ENCODE measurements around the gene RPH3AL.

RPH3AL gene

DNA sequence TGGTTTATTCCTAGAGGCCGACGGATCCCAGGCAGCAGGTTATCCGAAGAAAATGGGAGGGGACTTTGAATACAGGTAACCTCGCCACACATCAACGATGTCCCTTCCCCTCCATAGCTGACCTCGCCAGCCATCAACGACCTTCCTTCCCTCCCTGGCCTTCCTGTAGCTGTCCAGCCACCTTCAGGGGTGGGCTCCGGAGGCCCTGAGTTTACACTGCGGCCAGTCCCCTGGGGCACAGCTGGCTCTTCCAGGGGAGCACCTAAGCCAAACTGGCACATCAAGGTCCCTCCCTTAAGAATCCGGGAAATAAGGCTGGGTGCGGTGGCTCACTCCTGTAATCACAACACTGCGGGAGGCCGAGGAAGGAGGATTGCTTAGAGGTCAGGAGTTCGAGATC lies 10.1 kb upstream of the RPH3AL start:
- Histone ChIP-seq H3K79me2 (ENCODE audit: control insufficient read depth, insufficient read depth, low read length, unreplicated experiment) (no peaks in the 10 kb centered on the region), H3K4me1 (ENCODE audit: control insufficient read depth, insufficient read depth, low read length, unreplicated experiment) (no peaks in the 10 kb centered on the region), H3K27ac (ENCODE audit: low read depth, low read length) (no peak overlapping the region), H3K36me3 (ENCODE audit: insufficient read depth, low read length) (no peaks in the 10 kb centered on the region), H2AFZ (ENCODE audit: low read length, unreplicated experiment) (no peak overlapping the region), H3K27me3 (ENCODE audit: insufficient read depth, low read length) (no peaks in the 10 kb centered on the region), H3K4me3 (ENCODE audit: low read depth, low read length) (no peak overlapping the region)

DNA sequence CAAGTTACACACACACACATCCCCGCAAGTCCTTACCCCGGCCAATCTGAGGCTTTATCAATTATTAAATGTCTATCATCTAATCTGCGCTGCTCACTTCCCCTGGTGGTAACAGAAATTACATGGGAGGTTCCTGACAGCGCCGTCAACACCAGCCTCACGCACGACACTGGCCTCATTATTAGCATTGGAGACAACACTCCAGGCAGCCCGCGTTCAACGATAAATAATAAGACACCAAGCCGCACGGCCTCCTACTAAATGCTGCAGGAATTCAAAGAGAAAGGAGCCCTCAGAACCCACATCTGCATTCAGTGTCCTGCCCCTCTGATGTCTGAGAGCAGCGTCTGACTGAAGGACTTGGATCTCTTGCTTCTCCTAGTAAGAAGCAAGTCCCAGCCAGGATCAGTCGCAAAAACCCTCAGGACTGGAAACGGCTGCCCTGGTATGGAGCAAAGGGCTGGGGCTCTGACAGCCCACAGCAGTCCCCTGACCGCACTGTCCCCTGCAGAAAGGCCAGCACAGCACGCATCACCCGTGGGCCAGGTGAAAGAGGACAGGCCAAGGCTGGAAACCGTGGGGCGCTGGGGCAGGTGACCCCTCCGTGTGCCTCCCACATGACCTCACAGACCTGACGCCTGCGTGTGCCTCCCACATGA lies 7.6 kb upstream of the RPH3AL start:
- H3K27ac ChIP-seq (ENCODE audit: low read depth, low read length): no peak overlapping the region

DNA sequence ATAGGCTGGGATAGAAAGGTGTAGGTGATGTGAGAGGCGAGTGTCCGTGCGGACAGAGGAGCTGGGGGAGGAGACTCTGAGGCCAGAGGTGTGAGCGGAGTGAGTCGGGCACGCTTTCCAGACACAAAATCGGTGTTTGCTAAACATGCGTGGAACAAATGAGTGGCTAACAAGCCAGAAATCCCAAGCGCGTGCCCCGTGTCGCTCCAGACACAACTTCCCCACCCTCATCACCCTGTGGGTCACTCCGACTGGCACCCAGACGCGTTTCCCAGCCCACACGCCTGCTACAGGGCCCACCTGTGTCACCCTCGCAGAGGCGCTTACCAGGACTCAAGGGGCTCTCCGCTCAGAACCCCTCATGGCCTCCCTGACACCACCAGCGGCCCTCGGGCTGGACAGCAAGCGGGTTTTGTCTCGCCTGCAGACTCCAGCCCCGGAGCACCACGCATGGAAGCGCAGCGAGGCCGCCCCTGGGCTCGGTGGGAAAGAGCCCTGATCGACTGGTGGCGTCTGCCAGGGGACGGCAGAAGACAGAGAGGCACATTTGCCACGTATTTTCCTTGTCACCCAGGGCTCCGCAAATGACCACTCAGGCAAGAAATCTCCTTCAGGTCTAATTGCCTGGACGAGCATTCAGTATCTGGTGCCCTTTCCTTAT lies 6.0 kb upstream of the RPH3AL start:
- no peaks in the 10 kb centered on the region for H3K36me3 ChIP-seq (ENCODE audit: insufficient read depth, low read length)
- no peak overlapping the region for H2AFZ ChIP-seq (ENCODE audit: low read length, unreplicated experiment)
- H3K27ac ChIP-seq (ENCODE audit: low read depth, low read length): no peak overlapping the region
- H3K27me3 ChIP-seq (ENCODE audit: insufficient read depth, low read length): no peaks in the 10 kb centered on the region
- no peaks in the 10 kb centered on the region for H3K4me1 ChIP-seq (ENCODE audit: control insufficient read depth, insufficient read depth, low read length, unreplicated experiment)
- no peaks in the 10 kb centered on the region for H3K79me2 ChIP-seq (ENCODE audit: control insufficient read depth, insufficient read depth, low read length, unreplicated experiment)
- no peak overlapping the region for H3K4me3 ChIP-seq (ENCODE audit: low read depth, low read length)

More for the DNA sequence above, 7.6 kb upstream of the RPH3AL start:
- H3K4me1 ChIP-seq (ENCODE audit: control insufficient read depth, insufficient read depth, low read length, unreplicated experiment): no peaks in the 10 kb centered on the region
- H3K4me3 ChIP-seq (ENCODE audit: low read depth, low read length): no peak overlapping the region
- no peaks in the 10 kb centered on the region for H3K79me2 ChIP-seq (ENCODE audit: control insufficient read depth, insufficient read depth, low read length, unreplicated experiment)
- no peaks in the 10 kb centered on the region for H3K27me3 ChIP-seq (ENCODE audit: insufficient read depth, low read length)
- no peaks in the 10 kb centered on the region for H3K36me3 ChIP-seq (ENCODE audit: insufficient read depth, low read length)
- H2AFZ ChIP-seq (ENCODE audit: low read length, unreplicated experiment): no peak overlapping the region

DNA sequence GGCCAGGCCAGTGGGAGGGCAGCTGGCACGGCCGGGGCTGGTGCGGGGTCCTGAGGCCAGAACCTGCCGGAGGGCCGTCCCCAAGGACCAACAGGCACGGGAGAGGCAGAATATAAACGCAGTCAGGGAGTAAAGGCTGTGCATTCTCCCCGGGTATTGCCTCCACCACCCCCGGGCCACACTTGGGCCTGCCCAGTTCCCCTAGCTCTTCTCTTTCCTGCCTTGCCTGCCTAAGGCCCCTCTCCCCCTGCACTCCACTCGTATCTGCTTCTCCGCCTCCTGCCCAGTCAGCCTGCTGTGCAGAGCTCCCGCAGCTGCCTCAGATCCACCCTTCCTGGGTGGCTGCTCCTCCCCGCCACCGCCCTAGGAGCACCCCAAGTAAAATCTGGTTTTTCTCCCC lies 5.0 kb upstream of the RPH3AL start:
- Histone ChIP-seq H3K79me2 (ENCODE audit: control insufficient read depth, insufficient read depth, low read length, unreplicated experiment) (no peaks in the 10 kb centered on the region), H3K4me3 (ENCODE audit: low read depth, low read length) (no peak overlapping the region), H3K4me1 (ENCODE audit: control insufficient read depth, insufficient read depth, low read length, unreplicated experiment) (no peaks in the 10 kb centered on the region), H2AFZ (ENCODE audit: low read length, unreplicated experiment) (no peak overlapping the region), H3K27ac (ENCODE audit: low read depth, low read length) (no peak overlapping the region), H3K27me3 (ENCODE audit: insufficient read depth, low read length) (no peaks in the 10 kb centered on the region), H3K36me3 (ENCODE audit: insufficient read depth, low read length) (no peaks in the 10 kb centered on the region)

DNA sequence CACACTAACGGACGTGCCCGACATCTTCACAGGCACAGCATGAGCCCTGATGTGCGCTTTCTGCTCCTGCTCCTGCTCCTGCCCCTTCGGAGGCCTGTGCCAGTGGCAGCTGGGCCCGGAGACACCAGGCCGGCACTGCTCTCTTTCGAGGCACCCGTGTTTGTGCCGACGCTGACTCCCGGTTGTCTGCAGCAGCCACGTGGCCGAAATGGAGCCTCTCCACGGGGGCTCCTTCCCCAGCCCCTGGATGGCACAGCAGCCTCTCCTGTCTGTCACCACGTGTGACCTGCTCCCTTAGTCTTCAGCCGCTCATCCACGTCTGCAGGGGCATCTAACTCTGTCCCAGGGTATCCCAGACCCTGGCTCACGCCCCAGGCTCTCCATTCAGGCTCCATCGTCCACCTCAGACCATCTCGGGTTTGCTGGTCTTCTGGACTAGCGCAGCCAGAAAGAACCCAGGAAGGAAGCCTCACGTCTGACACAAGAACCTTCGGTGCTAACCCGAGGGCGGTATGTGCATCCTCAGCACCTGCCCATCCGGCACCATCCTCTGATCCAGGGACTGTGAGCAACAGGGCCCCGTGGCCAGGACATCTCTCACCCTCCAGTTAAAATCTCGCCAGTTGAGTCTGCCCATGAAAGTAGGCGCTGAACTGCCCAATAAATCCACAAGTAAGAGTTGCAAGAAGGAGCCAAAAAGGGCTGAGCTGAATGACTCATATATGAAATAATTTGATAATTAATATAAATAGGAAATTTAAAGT lies 4.2 kb upstream of the RPH3AL start:
- no peaks in the 10 kb centered on the region for H3K27me3 ChIP-seq (ENCODE audit: insufficient read depth, low read length)
- no peak overlapping the region for H3K4me3 ChIP-seq (ENCODE audit: low read depth, low read length)
- no peaks in the 10 kb centered on the region for H3K4me1 ChIP-seq (ENCODE audit: control insufficient read depth, insufficient read depth, low read length, unreplicated experiment)
- no peak overlapping the region for H2AFZ ChIP-seq (ENCODE audit: low read length, unreplicated experiment)
- H3K79me2 ChIP-seq (ENCODE audit: control insufficient read depth, insufficient read depth, low read length, unreplicated experiment): no peaks in the 10 kb centered on the region
- H3K27ac ChIP-seq (ENCODE audit: low read depth, low read length): no peak overlapping the region
- no peaks in the 10 kb centered on the region for H3K36me3 ChIP-seq (ENCODE audit: insufficient read depth, low read length)

DNA sequence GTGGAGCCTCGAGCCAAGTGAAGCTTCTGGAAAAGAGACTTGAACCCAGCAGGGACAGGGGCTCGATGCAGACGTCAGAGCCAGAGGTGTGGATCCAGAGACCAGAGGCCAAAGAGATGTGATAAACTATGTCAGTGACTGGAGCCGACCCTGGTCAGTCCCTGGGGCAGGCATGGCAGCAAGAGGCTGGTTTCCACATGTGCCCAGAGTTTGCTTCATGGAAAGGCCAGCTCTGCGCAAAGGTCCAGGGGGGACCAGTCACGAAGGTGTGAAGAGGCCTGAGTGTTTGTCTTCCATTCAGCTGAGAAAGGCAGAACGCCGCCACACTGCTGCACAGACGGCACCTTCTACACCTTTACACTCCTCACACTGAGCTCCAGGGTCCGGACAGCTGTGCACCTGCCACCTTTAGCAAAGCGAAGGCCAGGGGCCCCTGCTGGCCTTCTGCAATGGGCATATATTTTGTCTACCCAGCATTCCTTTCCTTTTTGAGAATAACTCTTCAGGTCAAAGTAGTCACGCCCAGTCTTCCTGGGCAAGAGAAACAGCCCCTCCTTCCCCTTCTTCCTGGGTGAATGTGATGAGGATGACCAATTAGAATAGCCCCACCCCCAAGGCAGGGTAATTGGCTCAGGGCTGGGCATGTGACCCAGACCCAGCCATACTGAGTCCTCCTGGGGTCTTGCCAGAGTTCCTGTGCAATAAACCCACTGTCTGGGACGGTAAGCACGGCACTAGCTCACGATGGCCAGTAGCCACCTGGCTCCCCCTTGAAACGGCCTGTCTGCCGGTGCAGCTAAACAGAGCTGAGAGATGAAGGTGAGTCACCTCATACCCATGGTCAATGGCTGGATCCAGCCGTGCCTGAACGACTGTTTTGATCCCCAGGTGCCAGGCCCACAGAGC lies 2.3 kb upstream of the RPH3AL start:
- peaks cover 9% of the 10 kb centered on the region for H3K4me1 ChIP-seq (ENCODE audit: control insufficient read depth, insufficient read depth, low read length, unreplicated experiment)
- H3K27me3 ChIP-seq (ENCODE audit: insufficient read depth, low read length): no peaks in the 10 kb centered on the region
- H3K27ac ChIP-seq (ENCODE audit: low read depth, low read length): no peak overlapping the region
- no peaks in the 10 kb centered on the region for H3K79me2 ChIP-seq (ENCODE audit: control insufficient read depth, insufficient read depth, low read length, unreplicated experiment)
- no peak overlapping the region for H3K4me3 ChIP-seq (ENCODE audit: low read depth, low read length)
- no peaks in the 10 kb centered on the region for H3K36me3 ChIP-seq (ENCODE audit: insufficient read depth, low read length)
- H2AFZ ChIP-seq (ENCODE audit: low read length, unreplicated experiment): no peak overlapping the region

DNA sequence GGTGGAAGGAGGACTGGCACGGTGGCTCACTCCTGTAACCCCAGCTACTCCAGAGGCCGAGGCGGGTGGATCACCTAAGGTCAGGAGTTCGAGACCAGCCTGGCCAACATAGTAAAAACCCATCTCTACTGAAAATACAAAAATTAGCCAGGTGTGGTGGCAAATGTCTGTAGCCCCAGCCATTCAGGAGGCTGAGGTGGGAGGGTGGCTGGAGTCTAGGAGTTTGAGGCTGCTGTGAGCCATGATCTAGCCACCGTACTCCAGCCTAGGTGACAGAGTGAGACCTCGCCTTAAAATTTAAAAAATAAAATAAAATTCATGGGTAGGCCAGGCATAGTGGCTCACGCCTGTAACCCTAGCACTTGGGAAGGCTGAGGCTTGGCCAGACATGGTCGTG lies 1.2 kb upstream of the RPH3AL start:
- H3K79me2 ChIP-seq (ENCODE audit: control insufficient read depth, insufficient read depth, low read length, unreplicated experiment): no peaks in the 10 kb centered on the region
- H2AFZ ChIP-seq (ENCODE audit: low read length, unreplicated experiment): no peak overlapping the region
- H3K4me3 ChIP-seq (ENCODE audit: low read depth, low read length): no peak overlapping the region
- H3K27me3 ChIP-seq (ENCODE audit: insufficient read depth, low read length): no peaks in the 10 kb centered on the region
- H3K4me1 ChIP-seq (ENCODE audit: control insufficient read depth, insufficient read depth, low read length, unreplicated experiment): peaks cover 9% of the 10 kb centered on the region
- no peaks in the 10 kb centered on the region for H3K36me3 ChIP-seq (ENCODE audit: insufficient read depth, low read length)
- no peak overlapping the region for H3K27ac ChIP-seq (ENCODE audit: low read depth, low read length)

DNA sequence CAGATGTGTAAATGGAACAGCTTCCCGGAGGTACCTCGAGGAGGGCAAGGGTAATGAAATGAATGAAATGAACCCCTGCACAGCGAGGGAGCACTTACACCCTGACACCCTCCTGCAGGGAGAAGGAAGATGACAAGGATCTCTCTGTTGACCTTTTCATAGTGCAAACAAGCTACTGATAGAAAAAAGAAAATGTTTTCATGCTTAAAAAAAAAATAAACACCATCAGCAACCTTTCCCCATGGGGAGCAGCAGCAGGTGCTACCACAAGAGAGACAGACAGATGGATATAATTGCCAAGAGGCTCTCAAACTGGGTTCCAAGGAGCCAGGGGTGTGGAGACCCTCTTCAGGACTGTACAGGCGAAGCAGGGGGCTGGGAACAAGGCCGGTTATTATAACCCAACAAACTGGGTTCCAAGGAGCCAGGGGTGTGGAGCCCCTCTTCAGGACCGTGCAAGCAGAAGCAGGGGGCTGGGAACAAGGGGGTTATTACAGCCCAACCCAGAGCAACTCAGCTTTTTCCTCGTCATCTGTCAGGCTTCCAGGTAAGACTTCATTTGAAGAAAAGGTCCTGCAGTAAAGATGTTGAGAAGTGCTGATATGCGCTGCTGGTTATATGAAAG lies 718 bp upstream of the RPH3AL start:
- Histone ChIP-seq H3K79me2 (ENCODE audit: control insufficient read depth, insufficient read depth, low read length, unreplicated experiment) (no peaks in the 10 kb centered on the region), H3K27ac (ENCODE audit: low read depth, low read length) (no peak overlapping the region), H3K4me3 (ENCODE audit: low read depth, low read length) (no peak overlapping the region), H2AFZ (ENCODE audit: low read length, unreplicated experiment) (no peak overlapping the region), H3K36me3 (ENCODE audit: insufficient read depth, low read length) (no peaks in the 10 kb centered on the region), H3K27me3 (ENCODE audit: insufficient read depth, low read length) (no peaks in the 10 kb centered on the region), H3K4me1 (ENCODE audit: control insufficient read depth, insufficient read depth, low read length, unreplicated experiment) (peaks cover 9% of the 10 kb centered on the region)

DNA sequence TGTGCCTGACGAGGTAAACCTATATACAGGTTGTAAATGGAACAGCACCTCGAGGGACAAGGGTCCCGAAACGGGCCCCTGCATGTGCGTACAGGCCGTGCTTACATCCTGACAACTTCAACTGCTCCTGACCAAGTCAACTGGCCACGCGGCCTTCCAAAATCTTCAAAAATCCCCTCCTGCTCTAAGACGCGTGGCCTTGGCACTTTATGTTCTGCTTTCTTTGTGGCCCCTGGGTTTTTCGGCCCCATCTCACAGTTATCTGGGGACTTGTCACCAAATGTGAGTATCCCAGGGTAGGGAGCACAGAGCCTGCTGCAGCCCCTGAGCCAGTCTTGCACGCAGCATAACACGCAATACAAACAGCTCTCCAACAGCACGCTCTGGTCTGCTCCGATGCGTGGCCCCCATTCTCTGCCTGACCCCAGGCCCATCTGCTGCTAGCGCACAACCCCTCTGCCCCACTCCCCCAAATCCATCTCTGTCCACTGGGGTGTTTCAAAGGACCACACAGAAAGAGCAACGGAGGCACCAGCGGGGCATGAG lies 659 bp downstream of the RPH3AL start:
- no peaks in the 10 kb centered on the region for H3K27me3 ChIP-seq (ENCODE audit: insufficient read depth, low read length)
- H3K27ac ChIP-seq (ENCODE audit: low read depth, low read length): no peak overlapping the region
- H3K79me2 ChIP-seq (ENCODE audit: control insufficient read depth, insufficient read depth, low read length, unreplicated experiment): no peaks in the 10 kb centered on the region
- no peak overlapping the region for H3K4me3 ChIP-seq (ENCODE audit: low read depth, low read length)
- H3K36me3 ChIP-seq (ENCODE audit: insufficient read depth, low read length): no peaks in the 10 kb centered on the region
- H2AFZ ChIP-seq (ENCODE audit: low read length, unreplicated experiment): no peak overlapping the region
- peaks cover 9% of the 10 kb centered on the region for H3K4me1 ChIP-seq (ENCODE audit: control insufficient read depth, insufficient read depth, low read length, unreplicated experiment)

DNA sequence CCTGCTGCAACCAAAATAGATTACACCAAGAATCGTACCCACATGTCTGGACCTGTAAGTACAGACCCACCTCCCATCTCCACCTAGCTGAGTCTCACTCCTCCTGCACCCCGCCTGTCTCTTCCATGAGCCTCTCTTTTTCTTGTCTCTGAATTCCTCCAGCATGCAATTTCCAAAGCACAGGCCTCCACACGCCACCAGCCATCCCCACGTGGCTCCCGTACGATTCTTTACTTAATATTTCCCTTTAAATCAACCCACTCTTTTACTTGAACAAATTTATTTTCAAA lies 1.2 kb downstream of the RPH3AL start:
- peaks cover 9% of the 10 kb centered on the region for H3K4me1 ChIP-seq (ENCODE audit: control insufficient read depth, insufficient read depth, low read length, unreplicated experiment)
- H3K4me3 ChIP-seq (ENCODE audit: low read depth, low read length): no peak overlapping the region
- H3K27ac ChIP-seq (ENCODE audit: low read depth, low read length): no peak overlapping the region

More for the DNA sequence above, 1.2 kb downstream of the RPH3AL start:
- H2AFZ ChIP-seq (ENCODE audit: low read length, unreplicated experiment): no peak overlapping the region
- no peaks in the 10 kb centered on the region for H3K27me3 ChIP-seq (ENCODE audit: insufficient read depth, low read length)
- H3K79me2 ChIP-seq (ENCODE audit: control insufficient read depth, insufficient read depth, low read length, unreplicated experiment): no peaks in the 10 kb centered on the region
- H3K36me3 ChIP-seq (ENCODE audit: insufficient read depth, low read length): no peaks in the 10 kb centered on the region

Data from ACC112 (cell line).